Measurements from ENCODE around the gene GFRAL.

GRCh38 chr6:55377150-55377549 lies 49.9 kb downstream of the GFRAL start:
- TF ChIP-seq EZH2 (IDR thresholded peaks at IDR 0.05; ENCODE audit: low read depth) (no peak), CTCF (conservative IDR thresholded peaks at IDR 0.05) (no peak)

All from PC-9 (cell line).